CD4-positive, alpha-beta T cell treated with Interleukin-6 for 4 hours (primary cell): ENCODE measurements around the gene WDR64.
"Not testable (repeated sequence)": the region's sequence is repeated elsewhere in the genome, so short reads cannot be mapped to it uniquely, and the experiment has no call there.

Experiments
- DNase-seq: peaks from one replicate; pipeline ENCODE4 v3.0.0-alpha.2; 2020; ENCODE audit warnings: mixed read lengths

WDR64 gene

GRCh38 chr1:241702442-241703373, 50.6 kb downstream of the WDR64 start:
- no peak for DNase-seq

GRCh38 chr1:241703739-241704138, 51.7 kb downstream of the WDR64 start:
- not testable (repeated sequence) for DNase-seq

DNA sequence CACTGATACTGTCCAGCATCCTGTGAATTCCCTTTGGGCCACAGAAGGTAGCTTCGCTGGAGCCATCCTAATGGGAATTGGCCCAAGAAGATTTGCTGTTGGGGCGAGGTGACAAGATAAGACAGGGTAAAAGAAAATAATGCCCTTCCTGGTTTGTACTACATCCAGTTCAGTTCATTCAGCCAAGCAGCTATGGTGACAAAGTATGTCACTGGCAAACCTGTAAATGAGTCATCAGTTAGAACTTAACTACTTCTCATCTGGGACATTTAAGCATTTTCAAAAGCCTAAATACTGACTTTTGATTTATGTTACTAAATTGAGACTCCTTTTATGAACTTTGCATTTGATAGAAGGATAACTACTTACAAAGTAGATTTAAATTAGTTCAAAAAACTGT, 54.2 kb downstream of the WDR64 start:
- DNase-seq = no peak

GRCh38 chr1:241706967-241707366, 54.9 kb downstream of the WDR64 start:
- peak; percentile 50 for DNase-seq

DNA sequence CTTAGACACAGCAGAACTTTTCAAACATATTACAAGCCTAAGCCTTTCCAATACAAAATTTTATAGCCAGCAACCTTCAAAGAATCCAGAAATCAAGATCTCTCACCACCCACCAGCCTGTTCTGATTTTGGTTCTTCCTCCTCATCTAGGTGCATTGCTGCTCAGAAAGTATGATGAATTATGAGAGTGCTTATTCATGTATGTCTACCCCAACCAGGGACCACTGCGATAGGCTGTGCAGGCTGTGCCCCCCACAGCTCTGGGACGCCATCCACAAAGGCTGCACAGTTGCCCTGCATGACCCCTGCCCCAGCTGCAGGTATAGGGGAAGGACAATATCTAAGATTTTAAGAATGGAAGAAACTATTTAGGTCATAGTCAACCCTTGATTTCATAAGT, 55.4 kb downstream of the WDR64 start:
- DNase-seq = no peak

DNA sequence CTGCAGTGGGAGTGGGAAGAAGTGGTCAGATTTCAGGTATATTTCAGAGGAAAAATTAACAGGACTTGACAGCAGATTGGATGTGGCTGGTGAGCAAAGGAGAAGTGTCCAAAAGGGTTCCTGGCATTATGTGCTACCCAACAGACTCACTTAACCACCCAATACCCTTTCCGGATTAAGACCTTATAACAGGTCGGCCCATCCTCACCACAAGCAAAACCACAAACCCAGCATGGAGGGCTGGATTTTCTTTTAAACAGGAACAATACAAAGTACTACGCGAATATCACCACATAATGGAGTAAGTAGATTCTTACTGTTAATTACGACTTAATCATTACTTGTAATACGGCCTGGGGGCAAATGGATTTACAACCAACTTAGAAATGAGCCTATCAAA, 59.2 kb downstream of the WDR64 start:
- no peak for DNase-seq

GRCh38 chr1:241713316-241713715, 61.2 kb downstream of the WDR64 start:
- DNase-seq = no peak

- DNase-seq = no peak
These were observed 62.5 kb downstream of the WDR64 start for GRCh38 chr1:241714321-241715218.

DNA sequence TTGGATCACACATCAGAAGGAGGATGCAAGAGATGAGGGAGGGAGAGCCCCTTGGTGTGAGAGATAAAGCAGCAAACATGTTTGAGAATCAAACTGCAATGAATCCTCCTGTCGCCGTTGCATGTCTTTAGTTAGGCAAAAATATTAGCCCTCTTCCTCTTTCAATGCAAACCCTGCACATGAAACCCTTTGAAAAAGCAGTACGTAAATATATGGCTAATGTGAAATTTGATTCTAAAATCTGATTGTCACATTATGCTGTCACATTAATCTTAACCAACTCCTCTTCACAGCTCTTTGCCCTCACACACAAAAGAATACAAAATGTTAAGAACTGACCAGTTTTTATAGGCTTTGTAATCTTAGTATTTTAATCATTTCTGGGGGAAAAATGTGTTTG, 63.4 kb downstream of the WDR64 start:
- no peak for DNase-seq

DNA sequence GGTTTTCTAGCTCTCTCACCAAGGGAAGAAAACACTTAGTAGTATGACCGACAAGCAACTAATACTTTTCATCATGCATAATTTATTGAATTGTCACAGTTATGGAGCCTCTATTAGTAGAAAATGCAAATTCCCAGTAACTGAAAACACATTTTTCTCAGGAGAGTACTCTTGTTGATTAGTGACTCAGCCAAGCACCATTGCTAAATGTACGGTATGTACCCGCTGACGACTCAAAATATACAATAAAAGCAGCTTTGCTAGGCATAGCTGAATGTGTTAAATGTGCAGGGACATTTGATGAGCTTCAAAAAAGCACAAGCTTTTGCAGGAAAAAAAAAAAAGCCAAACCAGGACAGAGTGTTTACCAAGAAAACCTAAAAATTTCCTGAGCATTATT, 63.9 kb downstream of the WDR64 start:
- DNase-seq = no peak

DNA sequence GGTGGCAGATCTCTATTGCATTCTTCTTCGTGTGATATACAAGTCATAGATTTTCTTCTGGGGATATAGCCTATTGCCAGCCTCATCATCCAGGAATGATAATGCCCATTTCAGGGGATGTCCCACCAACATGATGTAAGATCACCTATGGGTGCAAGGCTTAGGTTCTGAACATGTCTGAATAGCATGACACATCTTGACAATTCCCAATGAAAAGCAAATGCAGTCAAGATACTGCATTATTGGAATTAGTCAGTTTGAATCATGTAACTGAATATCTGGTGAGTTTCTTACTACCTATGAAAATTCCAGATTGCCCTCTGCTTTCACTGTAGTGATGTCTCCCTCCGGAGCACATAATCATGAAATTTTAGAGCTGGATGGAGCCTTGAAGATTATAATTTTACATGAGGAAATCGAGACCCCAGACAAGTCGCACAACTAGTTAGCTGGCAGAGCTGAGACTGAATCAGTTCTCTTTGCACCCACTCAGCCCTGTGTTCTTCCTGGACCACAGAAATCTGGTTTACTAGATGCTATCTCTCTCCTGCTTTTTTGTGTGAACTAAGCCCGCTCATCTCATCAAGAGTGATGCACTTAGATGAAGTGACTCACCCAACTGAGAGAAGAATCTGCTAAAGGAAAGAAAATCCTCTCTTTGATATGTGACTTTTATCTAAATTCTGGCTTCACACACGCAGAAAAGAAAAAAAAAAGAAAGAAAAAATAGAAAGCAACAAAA, 65.0 kb downstream of the WDR64 start:
- peak; percentile 21 for DNase-seq

GRCh38 chr1:241717975-241718374, 65.9 kb downstream of the WDR64 start:
- DNase-seq = no peak

DNA sequence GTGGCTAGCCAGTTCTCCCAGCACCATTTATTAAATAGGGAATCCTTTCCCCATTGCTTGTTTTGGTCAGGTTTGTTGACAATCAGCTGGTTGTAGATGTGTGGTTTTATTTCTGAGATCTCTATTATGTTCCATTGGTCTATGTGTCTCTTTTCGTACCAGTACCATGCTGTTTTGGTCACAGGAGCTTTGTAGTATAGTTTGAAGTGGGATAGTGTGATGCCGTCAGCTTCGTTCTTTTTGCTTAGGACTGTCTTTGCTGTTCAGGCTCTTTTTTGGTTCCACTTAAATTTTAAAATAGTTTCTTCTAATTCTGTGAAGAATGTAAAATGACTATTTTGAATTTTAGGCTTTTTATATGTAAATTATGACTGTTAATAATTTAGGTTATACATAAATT, 68.9 kb downstream of the WDR64 start:
- DNase-seq = no peak

GRCh38 chr1:241722947-241723346, 70.9 kb downstream of the WDR64 start:
- DNase-seq = no peak

GRCh38 chr1:241724741-241725356, 72.8 kb downstream of the WDR64 start:
- no peak for DNase-seq

DNA sequence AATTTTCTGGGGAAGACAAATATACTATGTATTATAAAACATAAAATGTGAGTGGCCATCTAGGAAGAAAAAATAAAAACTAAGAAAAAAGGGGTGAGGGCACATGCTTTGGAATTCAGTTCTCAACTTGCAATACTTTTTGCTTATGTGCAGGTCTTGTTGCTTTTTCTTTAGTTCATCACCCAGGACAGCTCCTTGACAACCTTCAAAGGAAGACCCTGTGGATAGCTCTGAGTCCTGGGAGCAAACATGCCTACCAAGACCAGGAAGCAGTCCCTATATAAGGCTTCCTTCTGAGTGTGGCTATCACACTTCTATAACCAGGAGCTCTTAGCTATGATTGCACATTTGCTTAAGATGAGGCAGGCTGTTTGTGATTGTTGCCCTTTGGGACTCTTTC, 78.0 kb downstream of the WDR64 start:
- DNase-seq = no peak

DNA sequence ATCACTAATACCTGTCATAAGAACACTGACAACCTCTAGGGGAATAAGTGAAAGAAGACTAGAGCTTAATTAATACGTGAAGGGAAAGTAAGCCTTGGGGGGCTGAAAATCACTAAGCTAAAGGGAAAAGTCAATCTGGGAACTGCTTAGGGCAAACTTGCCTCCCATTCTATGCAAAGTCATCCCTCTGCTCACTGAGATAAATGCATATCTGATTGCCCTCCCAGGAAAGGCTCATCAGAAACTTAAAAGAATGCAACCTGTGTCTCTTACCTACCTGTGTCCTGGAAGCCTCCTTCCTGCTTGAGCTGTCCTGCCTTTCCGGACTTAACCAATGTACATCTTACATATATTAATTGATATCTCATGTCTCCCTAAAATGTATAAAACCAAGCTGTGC, 81.8 kb downstream of the WDR64 start:
- DNase-seq = no peak

GRCh38 chr1:241734533-241734932, 82.5 kb downstream of the WDR64 start:
- DNase-seq = no peak

GRCh38 chr1:241735493-241735926, 83.4 kb downstream of the WDR64 start:
- not testable (repeated sequence) for DNase-seq

GRCh38 chr1:241736387-241736786, 84.3 kb downstream of the WDR64 start:
- no peak for DNase-seq

- DNase-seq = no peak
These were observed 86.4 kb downstream of the WDR64 start for GRCh38 chr1:241738284-241739078.

DNA sequence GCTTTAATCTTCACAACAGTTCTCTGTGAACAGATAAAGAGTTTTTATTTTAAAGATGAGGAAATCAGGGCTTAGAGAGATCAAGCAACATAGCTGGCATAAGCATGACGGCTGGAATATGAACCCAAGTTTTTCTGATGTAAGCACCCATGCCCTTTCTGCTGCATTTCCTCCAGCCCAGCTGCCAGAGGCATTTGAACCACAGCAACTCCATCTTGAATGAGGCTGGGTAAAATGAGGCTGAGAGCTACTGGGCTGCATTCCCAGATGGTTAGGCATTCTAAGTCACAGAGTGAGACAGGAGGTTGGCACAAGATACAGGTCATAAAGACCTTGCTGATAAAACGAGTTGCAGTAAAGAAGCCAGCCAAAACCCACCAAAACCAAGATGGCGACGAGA, 90.0 kb downstream of the WDR64 start:
- DNase-seq = no peak
